KMS-11 (cell line): Measurements from ENCODE around the gene NTM.

ENCODE experiments used
- H2AFZ ChIP-seq: fragments of 200-600 bp; sonication (generic); 2 replicates; pipeline ENCODE4 v1.6.1; 2016; ENCODE audit warnings: antibody characterized with exemption, mixed run types, low read depth
- H3K27ac ChIP-seq: fragments of 200-600 bp; sonication (generic); 2 replicates; pipeline ENCODE4 v1.6.1; 2016; ENCODE audit warnings: mild to moderate bottlenecking, mixed run types
- H3K27me3 ChIP-seq: fragments of 200-600 bp; sonication (generic); 2 replicates; pipeline ENCODE4 v1.6.1; 2017; ENCODE audit warnings: mild to moderate bottlenecking, low read depth, mixed run types, moderate library complexity; ENCODE audit not compliant: insufficient read depth
- H3K36me3 ChIP-seq: fragments of 200-600 bp; sonication (generic); 2 replicates; pipeline ENCODE4 v1.6.1; 2017; ENCODE audit warnings: mild to moderate bottlenecking, mixed run types; ENCODE audit not compliant: insufficient read depth
- H3K4me1 ChIP-seq: fragments of 200-600 bp; sonication (generic); 2 replicates; pipeline ENCODE4 v1.6.1; 2016; ENCODE audit warnings: mild to moderate bottlenecking, low read depth, mixed run types; ENCODE audit not compliant: poor library complexity, severe bottlenecking
- H3K4me2 ChIP-seq: fragments of 200-600 bp; sonication (generic); 2 replicates; pipeline ENCODE4 v1.7.0; 2016; ENCODE audit warnings: mild to moderate bottlenecking, mixed run types
- H3K4me3 ChIP-seq: fragments of 200-600 bp; sonication (generic); IDR thresholded peaks from 2 replicates; pipeline ENCODE4 v1.6.1; 2017; ENCODE audit warnings: low read depth, low read length, mixed read lengths; ENCODE audit not compliant: insufficient read depth
- H3K79me2 ChIP-seq: fragments of 200-600 bp; sonication (generic); 2 replicates; pipeline ENCODE4 v1.6.1; 2016; ENCODE audit warnings: low read depth, mixed run types; ENCODE audit not compliant: insufficient read depth
- H3K9ac ChIP-seq: fragments of 200-600 bp; sonication (generic); 2 replicates; pipeline ENCODE4 v1.6.1; 2016; ENCODE audit warnings: mild to moderate bottlenecking, mixed run types
- H4K20me1 ChIP-seq: fragments of 200-600 bp; sonication (generic); 2 replicates; pipeline ENCODE4 v1.6.1; 2016; ENCODE audit warnings: mild to moderate bottlenecking, mixed run types; ENCODE audit not compliant: insufficient read depth
- TF ChIP-seq, protein P1 (sequence below): fragments of 200-600 bp; sonication (generic); conservative IDR thresholded peaks from 2 replicates; pipeline ENCODE4 v1.6.1; 2017; ENCODE audit warnings: low read depth, mild to moderate bottlenecking, antibody characterized with exemption, low read length, moderate library complexity, mixed read lengths

NTM gene

DNA sequence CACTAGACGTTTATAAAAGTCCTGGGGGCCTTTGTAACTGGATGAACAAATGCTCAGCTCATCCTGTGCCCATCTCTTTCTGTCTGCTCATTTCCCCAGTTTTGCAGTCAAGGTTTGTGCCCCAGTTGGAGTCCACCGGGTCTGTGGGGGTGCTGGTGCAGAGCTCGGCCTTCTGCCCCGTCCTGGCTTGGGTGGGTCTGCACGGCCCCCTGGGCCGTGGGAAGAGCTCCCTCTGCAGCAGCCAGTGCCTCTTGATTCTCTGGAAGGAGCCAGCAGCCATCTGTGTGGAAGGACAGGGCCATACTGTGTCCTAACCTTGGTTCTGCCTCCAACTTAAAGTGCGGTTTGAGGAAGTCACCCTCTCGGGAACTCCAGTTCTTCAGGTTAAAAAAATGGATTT is 140.2 kb downstream of the NTM start:
- no peaks in the 10 kb centered on the region for H3K27me3 ChIP-seq
- no peak overlapping the region for H3K4me2 ChIP-seq
- no peak overlapping the region for H3K9ac ChIP-seq
- H4K20me1 ChIP-seq: no peaks in the 10 kb centered on the region
- H3K27ac ChIP-seq: no peak overlapping the region
- no peaks in the 10 kb centered on the region for H3K79me2 ChIP-seq
- H3K36me3 ChIP-seq: no peaks in the 10 kb centered on the region
- H2AFZ ChIP-seq: no peak overlapping the region
- H3K4me3 ChIP-seq: no peak overlapping the region
- H3K4me1 ChIP-seq: no peaks in the 10 kb centered on the region
- TF ChIP-seq, protein P1, sequence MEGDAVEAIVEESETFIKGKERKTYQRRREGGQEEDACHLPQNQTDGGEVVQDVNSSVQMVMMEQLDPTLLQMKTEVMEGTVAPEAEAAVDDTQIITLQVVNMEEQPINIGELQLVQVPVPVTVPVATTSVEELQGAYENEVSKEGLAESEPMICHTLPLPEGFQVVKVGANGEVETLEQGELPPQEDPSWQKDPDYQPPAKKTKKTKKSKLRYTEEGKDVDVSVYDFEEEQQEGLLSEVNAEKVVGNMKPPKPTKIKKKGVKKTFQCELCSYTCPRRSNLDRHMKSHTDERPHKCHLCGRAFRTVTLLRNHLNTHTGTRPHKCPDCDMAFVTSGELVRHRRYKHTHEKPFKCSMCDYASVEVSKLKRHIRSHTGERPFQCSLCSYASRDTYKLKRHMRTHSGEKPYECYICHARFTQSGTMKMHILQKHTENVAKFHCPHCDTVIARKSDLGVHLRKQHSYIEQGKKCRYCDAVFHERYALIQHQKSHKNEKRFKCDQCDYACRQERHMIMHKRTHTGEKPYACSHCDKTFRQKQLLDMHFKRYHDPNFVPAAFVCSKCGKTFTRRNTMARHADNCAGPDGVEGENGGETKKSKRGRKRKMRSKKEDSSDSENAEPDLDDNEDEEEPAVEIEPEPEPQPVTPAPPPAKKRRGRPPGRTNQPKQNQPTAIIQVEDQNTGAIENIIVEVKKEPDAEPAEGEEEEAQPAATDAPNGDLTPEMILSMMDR: no peak

DNA sequence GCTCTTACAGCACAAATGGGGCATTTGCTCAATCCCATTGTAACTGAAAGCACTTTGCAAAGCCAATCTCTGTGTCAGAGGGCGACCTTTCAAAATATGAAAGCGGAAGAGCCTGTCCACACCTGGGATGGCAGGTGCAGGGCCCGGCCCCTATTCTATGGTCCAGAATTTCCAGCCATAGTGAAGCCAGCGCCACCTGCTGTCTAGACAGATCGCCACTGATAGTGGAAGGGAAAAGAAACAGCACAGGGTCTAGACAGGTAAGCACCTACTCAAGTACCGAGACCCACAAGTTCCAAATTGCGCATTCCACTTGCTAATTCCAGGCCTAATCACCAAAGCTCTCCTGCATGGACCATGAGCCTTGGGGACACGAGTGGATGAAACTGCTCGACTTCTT is 141.4 kb downstream of the NTM start:
- Histone ChIP-seq H3K4me2 (no peak overlapping the region), H3K79me2 (no peaks in the 10 kb centered on the region), H3K9ac (no peak overlapping the region), H3K4me3 (no peak overlapping the region), H4K20me1 (no peaks in the 10 kb centered on the region), H3K36me3 (no peaks in the 10 kb centered on the region), H3K27ac (no peak overlapping the region), H3K27me3 (no peaks in the 10 kb centered on the region), H2AFZ (no peak overlapping the region), H3K4me1 (no peaks in the 10 kb centered on the region)
- TF ChIP-seq, protein P1: peak; percentile 37; the same call in 1 of the 2 replicates

DNA sequence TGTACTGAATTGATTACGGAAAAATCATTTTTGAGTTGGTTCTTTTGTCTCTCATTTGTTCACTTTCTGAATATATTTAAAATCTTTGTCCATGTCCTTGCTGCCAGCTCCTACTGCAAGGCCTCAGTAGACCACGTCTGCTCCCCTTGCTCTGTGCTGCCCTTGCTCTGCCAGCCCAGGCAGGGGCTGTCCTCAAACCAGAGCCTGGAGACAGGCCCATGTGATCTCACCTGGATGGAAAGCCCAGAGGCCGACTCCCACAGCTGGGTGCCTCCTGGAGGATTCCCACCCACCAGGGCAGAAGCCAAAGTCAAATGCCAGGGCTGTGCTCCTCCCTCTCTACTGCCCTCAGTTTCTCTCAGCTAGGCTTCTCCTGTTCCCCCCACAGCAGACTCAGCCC is 141.8 kb downstream of the NTM start:
- Histone ChIP-seq H3K4me2 (no peak overlapping the region), H4K20me1 (no peaks in the 10 kb centered on the region), H2AFZ (no peak overlapping the region), H3K9ac (no peak overlapping the region), H3K4me1 (no peaks in the 10 kb centered on the region), H3K4me3 (no peak overlapping the region), H3K27ac (no peak overlapping the region), H3K27me3 (no peaks in the 10 kb centered on the region), H3K79me2 (no peaks in the 10 kb centered on the region), H3K36me3 (no peaks in the 10 kb centered on the region)
- TF ChIP-seq, protein P1: no peak

DNA sequence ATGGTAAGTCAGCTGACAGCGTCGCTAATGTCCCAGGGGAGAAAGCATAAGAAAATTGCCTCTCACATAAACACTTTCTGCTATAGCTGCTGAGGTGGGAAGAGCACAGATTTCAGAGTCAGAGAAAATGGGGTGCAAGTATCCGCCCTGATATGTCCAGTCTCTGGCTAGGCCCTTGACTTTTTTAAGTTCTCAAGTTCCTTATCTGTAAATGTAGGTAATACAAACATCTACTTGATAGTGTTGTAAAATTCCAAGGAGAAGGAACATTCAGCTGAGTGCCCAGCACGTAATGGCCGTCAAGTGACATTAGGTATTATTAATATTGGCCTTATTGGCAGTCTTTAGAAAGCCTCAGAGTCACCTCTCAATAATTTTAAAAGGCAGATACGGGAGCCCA is 143.6 kb downstream of the NTM start:
- no peak overlapping the region for H3K4me3 ChIP-seq
- no peaks in the 10 kb centered on the region for H3K4me1 ChIP-seq
- no peaks in the 10 kb centered on the region for H3K36me3 ChIP-seq
- H3K4me2 ChIP-seq: no peak overlapping the region
- no peaks in the 10 kb centered on the region for H3K79me2 ChIP-seq
- no peaks in the 10 kb centered on the region for H3K27me3 ChIP-seq
- H2AFZ ChIP-seq: no peak overlapping the region
- no peaks in the 10 kb centered on the region for H4K20me1 ChIP-seq
- no peak overlapping the region for H3K27ac ChIP-seq
- TF ChIP-seq, protein P1: no peak
- H3K9ac ChIP-seq: no peak overlapping the region
